NCI-H187 (cell line): ENCODE data around the gene HCN3.

Source experiments
- DNase-seq, 2 experiments: peaks; one replicate each; lab custom pipeline; 2025; lab: John Stamatoyannopoulos, UW

HCN3 gene

DNA sequence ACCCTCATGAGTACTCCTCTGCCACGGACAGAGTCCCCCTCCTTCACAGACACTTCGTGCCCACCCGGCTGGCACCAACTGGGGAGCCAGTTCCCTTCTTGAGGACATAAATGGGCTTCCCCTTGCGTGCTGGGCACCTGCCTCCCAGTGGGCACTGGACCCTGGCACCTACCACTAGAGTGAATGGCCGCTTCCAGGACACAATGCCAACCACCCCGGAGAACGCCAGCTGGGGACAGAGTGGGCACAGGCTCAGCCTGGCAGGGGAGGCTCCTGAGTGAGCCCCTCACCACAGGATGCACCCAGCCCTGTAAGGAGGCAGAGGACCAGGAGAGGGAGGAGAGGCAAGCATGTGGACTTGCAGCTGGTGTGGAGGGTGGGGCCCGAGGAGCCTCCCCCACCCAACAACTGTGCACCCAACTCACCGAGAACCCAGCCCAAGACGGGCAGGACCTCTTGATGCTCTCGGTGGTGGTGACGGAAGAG, 23.0 kb upstream of the HCN3 start:
- DNase-seq = no peak

DNA sequence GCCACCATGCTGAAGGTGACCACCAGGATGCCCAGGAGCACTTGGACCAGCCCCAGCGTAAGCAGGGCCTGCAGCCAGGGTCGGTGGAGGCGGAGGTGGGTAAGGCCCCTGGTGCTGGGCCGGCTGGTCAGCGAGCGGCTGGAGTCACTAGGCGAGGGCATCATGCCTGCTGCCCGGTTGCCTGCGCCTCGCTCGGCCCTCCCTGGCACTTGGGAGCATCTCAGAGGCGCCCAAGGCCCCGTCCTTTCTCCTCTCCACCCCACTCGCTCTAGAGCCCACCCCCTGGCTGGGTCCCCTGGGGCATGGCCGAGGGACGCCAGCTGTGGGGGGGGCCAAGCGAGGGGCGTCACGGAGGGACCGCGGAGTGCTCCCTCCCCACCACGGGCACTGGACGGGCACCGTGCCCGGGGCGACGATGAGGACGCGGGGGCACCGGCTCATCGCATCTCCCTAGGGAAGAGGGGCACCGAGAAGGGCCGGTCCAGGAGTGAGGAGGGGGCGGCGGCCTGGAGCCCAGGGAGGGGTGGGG, 22.5 kb upstream of the HCN3 start:
- no peak for DNase-seq

DNA sequence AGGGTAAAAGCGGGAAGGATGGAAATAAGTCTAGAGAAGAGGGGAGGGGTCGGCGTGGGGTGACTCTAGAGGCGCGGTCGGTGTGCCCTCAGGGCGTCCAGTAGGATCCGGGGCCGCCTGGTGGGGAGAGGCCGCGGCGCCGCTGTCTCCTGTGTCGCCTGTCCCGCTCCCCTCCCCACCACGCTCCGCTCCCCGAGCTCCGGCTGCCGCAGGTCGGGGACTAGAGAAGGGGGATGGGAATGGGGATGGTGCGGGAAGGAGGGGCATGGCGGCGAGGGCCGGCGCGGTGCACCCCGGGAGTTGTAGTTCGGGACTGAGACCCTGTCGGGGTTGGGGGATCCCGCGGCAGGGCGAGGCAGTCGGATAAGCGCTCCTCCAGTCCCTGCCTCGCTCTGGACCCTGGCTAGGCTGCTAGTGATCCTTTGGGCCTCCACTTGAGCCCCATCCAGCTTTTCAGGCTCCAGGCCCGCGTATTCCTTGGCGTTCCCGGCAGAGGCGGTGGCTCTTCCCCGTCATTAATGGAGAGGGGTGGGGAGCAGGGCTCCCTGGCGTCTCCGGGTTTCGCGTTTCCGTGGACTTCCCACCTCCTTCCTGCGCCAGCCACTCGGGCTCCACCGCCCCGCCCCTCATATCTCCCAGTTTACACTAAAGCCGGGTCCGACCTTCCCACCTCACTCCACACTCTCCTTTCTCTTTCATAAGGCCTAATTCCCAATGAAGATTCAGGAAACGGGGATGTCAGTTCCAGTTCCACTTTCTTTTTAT, 21.8 kb upstream of the HCN3 start, which contains the start of gene ENTREP3:
Gene ENTREP3 (minus strand): TSS at position 241 of the 765 bp plus-strand sequence. CDS start 606 bp downstream, outside the sequence.
- DNase-seq = peak; percentile 86 to 94

DNA sequence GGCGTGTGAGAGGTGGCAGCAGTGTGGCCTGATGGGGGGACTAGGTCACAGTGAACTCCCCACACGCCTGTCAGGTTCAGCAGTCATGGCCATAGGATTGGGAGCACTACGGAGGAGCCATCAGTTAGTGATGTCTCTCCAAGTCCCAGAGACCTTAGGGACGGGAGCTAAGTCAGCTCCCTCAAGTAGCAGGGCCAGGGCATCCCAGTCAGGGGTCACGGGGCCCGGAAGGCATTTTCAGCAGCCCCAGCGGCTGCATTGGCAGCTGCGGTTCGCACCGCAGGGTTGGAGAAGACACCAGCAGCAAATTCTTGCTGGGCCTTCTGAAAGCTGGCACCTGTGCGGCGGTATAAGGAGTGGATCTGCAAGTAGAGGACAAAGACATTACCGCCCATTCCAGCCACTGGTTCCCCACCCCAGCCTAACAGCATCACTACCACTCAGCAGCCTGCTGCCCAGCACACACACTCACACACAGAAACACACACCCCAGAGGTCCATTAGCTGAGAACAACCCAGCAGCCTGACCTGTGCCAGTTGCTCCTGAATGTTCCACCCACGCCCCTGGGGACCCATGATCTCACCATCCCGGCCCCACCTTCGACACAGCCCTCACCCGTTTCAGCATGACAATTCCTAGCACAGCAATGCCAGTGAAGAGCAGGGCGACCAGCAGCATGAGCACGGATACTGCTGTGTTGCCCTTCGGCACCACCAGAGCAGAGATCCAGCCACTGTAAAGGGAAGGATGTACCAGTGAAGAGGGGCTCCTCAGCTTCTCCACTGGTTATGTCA, 21.0 kb upstream of the HCN3 start:
- DNase-seq = no peak

DNA sequence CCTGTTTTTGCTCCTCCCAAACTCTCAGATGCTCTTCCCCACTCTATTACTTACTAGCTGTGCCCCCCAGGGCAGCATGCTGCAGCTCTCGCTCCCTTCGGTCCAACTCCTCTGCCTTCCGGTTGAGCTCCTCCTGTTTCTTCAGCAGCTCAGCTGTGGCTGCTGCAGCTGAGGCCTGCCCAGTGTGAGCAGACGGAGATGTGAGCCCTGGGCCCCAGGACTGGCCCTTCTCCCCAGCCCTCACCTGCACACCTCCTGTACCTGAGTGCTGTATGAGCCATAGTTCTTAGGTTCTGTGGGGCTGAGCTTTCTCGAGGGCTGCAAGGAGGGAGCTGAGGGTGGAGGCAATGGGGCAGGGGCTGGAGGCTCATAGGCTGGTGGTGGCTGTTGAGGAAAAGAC, 17.0 kb upstream of the HCN3 start:
- no peak for DNase-seq

DNA sequence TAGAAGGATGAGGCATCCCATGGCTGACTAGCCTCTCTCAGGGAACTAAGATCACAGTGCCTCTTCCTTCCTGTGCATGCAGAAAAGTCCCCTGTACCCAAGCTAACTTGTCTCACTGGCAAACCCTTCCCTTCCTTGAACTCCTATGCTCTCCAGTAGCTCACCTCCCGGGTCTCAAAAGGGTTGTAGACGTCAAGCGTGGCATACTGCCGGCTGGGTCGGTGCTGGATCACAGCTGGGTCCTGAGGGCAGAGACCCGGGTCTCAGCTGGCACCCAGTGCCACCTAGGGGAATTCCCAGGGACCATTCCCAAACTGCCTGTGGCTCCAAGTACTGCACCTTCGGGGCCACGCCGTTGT, 15.8 kb upstream of the HCN3 start:
- DNase-seq = no peak

DNA sequence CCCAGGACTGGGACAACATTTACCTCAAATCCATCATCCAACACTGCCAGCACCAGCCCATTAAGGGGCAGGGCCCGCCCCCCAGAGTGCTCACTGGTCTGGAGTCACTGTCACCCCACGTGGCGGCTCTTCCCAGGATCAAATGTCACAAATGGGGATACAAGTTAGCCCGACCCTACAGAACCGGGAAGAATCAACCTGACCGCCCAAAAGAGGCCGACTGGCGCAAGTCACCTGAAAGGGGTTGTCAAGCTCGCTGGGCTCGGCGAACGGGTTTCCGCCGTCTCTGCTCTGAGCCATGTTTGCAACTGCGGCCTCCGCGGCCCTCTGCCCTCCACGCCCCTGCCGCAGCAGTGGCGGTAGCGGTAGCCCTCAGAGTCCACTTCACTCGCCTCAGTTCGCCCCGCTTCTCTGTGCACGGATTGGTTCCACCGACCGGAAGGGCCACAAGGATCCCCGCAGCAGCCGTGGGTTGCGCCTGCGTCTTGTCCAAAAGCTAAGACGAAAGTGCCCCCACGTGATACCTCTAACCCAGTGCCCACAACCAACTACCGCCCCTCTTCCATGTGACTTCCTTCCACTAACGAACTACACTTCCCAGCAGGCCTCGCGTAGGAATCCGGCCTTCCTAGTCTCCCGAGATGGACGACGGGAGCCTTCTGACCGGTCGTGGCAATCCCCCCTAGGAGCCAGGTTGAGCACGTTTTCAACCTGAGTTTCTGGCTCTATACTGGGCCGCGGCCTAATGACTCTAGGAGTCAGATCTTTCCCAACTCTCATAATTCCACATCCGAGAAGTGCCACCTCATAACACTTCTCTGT, 15.2 kb upstream of the HCN3 start, which contains the start of gene SCAMP3:
Gene SCAMP3 (minus strand): TSS at position 509 of the 822 bp plus-strand sequence. CDS start 209 bp downstream, at position 300.
- DNase-seq = peak; percentile 98 to 99

DNA sequence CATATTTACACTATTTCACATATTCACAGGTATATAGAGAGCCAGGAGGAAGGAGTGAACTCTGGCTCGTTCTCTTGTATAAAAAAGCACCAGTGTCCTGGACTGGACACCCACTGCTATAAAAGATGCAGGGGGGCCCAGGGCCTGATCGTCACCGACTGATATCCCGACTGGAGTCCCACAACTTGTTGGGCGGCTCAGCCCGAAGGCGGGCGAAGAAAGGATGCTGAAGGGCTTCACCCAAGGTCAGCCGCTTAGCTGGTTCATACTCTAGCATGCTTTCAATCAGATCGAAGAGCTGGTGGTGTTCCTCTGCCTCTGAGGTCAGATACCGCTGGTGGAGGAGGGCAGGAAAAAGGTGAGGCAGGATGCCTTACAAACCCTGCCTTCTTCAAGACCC, 14.2 kb upstream of the HCN3 start:
- no peak for DNase-seq

DNA sequence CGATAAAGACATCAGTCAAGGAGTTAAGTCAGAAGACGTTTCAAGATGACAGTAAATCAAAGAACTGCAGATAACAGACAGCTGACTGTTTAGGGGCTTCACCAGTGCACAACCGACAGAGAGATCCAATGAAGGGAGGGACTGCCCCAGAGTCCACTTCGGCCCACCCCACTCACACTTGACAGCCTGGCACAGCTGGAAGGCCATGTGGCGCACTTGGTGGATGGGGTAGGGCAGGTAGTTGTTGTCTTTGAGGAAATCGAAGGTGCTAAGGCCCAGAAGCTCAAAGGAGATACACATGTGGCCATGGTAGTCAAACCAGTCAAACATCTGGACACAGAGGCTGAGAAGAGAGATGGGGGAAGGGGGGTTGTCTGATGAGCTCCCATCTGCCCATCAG, 10.7 kb upstream of the HCN3 start:
- DNase-seq = no peak

DNA sequence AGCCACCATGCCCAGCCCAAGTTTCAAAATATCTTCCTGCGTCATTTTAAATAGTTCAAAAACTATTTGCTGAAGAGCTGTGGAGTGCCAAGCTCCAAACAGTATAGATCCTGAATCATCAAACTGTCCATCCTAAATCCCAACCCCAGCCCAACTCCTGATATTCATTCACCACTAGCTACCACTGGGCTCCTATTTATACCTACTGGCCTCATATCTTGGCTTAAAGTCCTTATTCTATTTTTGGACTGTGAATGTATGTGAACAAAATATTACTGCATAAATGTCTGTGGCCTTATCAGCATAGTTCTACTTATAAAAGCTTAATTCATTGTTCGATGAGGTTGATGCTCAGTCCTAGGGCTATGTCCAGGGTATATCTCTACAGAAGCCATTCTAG, 9.9 kb upstream of the HCN3 start:
- DNase-seq = no peak

DNA sequence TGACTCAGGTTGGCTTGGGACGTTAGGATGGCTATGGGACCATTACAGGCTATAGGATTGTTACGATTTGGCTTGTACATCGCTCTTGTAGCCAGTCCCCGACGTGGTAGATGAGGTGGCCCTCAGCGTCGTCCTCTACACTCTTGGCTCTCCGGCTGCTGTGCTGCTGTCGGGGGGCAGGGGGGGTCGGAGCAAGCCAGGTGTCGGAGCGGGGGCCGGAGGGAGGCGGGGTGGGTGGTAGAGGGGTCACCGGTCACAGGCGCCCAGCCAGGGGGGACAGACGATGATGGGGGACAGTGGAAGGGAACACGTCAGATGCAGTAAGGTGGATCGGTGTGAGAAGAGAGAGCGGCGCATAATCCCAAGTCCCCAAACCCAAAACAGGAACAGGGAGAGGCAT, 8.6 kb upstream of the HCN3 start:
- no peak for DNase-seq

DNA sequence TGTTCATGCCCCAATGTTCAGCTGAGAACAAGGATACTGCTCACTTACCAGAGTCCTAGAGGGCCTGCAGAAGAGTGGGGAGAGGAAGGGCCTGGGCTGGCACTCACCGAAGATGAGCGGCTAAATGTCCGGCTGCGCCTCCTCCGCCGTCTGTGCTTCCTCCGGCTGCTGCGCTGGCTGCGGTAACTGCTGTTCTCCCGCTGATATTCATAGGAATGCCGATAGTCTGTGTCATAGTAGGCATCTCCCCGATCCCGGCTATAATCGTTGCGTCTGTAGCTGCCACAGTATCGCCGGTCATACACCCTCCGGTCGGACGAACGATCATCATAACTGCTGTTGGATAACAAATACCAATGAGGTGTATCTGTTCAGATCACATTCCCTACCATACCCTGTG, 7.9 kb upstream of the HCN3 start:
- no peak for DNase-seq

DNA sequence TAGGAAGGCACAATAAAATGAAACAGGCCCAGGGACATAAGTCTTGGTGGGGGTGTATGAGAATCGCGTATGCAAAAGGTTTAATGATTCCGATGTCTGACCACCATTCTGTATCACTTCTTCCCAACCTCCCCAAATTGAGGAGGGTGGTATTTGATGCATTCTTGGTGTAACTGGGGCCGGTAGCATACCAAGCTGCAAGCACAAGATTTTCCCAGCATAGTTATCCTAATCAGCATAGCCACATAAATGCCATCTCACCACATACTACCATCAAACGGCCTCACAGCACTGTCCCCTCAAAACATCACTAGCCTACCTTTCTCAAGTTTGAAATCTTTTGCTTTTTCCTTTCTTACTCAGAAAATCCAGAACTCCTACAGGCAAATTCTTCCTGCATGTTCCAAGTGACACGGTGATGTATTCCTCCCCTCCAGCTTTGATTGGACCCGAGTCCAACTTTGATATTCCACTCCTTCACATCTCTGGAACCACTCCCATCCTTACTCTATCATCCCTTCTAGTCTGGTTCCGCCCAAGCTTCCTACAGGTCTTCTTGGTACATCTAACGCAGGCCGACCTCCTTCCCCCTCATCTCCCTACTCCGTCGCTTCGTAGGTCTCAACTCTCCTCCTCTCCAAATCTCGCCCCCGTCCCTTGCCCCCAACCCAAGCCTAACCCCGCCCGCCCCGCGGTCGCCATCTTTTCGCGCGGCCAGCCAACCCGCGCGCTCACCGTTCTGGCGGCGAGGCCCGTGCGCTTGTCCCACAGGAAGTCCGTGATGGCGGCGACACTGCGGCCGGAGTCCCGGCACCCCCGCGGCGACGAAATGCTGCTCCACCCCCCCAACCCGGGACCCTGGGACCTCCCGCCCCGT, 4.6 kb upstream of the HCN3 start:
- peak in 1 of 2 experiments; percentile 74 for DNase-seq

DNA sequence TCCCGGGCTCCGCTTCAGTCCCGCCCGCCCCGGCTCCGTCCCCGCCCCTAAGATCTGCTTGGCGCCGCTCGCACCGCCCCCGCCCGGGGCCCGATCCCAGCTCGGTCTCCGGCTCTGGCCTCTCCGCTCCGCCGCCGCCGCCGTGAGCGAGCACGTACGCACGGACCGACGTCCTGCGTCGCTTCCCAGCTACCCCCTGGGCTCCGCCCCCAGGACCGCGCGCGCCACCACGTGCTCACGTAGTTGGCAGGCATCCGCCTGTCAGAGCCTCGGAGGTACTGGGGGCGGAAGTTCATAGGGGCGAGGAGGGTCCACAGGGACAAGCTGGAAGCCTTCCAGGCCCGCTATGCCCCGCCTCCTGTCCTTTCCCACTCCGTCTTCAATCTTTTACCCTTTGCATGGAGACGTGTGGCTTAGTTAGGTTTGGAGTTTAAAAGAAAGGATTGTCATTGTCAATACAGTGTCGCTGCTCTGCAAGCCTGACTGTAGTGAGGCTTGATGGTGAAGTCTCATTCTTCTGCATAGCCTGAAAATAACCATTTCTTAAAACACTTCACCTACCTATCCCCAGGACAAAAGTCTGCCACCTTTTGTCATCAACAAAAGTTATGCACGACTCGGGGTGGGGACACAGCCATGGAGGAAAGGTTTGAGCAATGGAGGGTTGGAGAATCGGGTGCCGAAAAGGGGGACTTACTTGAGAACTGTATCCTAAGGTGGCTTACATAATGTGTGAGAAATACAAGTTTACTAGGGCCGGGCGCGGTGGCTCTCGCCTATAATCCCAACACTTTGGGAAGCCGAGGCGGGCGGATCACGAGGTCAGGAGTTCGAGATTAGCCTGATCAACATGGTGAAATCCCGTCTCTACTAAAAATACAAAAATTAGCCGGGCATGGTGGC, 3.7 kb upstream of the HCN3 start, which contains the start of gene CLK2:
Gene CLK2 (minus strand): TSS at position 162 of the 903 bp plus-strand sequence. CDS start 2,527 bp downstream, outside the sequence.
- peak; percentile 98 to 99 for DNase-seq

DNA sequence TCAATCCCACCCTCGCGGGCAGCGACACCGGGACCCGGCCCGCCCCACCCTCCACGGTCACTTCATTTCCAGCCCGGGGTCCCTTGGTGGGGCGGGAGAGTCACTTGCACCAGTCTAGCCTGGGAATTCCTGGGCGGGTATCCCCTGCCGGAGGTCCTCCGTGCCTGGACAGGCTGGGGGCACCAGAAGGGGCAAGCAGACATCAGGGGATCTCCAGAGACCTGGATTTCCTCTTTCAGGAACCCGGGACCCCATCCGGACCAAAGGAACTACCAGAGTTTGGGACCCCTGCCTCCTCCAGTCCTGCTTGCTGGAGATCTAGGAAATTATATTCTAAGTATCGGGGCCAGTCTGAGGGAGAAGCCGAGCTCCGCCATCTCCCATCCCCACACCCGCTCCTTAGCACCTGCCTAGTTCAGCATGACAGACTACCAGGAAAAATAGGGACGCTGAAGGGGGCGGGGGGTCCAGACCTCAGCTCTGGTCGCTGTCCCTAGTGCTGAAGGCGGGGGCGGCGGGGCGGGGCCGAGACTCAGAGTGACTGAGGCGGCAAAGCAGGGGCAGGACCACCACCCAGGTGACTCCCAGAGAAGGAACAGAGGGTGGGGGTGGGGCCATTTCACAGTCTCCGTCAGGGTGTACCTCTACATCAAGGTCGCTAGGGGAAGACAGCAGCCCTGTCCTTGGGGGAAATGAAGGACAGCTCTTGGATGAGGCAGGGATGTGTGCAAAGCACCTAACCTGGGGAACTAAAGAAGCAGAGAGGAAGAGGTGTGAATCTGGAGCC, 832 bp downstream of the HCN3 start:
- DNase-seq = peak; percentile 74 to 78

DNA sequence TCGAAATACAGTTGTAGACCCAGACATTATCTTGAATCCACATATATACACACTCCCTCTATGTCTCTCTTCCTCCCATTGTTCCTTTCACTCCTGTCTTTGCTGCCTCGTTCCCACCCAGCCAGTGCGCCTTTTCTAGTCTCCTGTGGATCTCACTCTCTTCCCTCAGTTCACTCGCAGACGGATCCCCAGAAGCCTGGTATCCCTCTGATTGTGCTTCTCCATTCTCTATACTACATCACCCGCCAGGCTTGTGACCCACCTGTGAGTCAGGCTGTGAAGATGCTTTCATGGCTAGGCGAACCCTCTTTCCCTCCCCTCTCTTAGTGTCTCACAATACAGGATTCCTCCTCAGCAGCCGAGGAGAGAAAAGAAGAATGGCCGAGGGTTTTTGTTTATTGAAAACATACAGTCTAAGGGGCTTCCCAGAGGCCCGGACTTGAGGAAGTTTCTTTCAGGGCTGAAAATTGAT, 1.5 kb downstream of the HCN3 start:
- no peak for DNase-seq

DNA sequence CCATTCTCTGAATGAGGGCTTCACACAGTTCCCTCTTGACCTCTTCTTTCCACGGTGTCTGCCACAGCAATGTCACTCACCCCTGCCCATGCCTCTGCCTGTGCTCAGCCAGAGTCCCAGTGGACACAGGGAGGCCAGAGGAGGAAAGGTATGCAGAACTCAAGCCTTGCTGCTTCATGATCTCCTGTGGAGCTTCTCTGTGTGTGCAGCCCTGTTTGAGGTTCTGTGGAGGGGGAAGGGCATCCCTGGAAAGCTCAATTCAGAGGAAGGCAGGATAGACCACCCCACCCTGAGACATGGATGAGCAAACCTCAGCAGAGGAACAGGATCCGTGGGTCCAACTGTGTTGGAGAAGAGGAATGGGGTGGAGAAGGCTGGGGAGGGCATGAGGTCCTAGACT, 2.0 kb downstream of the HCN3 start:
- no peak for DNase-seq

DNA sequence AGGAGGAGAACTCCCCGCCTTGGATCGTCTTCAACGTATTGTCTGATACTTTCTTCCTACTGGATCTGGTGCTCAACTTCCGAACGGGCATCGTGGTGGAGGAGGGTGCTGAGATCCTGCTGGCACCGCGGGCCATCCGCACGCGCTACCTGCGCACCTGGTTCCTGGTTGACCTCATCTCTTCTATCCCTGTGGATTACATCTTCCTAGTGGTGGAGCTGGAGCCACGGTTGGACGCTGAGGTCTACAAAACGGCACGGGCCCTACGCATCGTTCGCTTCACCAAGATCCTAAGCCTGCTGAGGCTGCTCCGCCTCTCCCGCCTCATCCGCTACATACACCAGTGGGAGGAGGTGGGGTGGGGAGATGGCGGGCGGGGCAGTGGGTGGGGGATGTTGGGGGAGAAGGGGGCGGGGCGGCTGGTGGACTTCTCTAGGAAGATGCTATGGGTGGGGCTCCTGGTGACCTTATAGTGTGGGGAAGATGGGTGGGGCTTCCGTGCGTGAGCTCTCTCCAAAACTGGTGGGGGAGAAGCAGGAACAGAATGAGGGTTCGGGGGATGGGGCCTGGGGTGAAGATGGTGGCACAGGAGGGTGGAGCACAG, 5.3 kb downstream of the HCN3 start:
- DNase-seq = no peak
